K562 (cell line): ENCODE measurements around the gene FTH1. TPM values are rescaled to one million over a fixed set of nuclear protein-coding genes. Genes with fewer than 3 reads are reported as not detected.
A peak's percentile ranks its signal among the peaks of the same experiment; 100 is the strongest.

Experiments used
- ARHGAP35 ChIP-seq: fragments of 450-650 bp; IDR thresholded peaks from 2 replicates; pipeline ENCODE4 v1.6.1; 2018; ENCODE audit not compliant: partially characterized antibody
- CBX3 ChIP-seq, 2 experiments: IDR thresholded peaks; 1 replicate in 1 of 2; 2 replicates in 1 of 2; pipeline ENCODE4 v1.6.1; 2012; ENCODE audit warnings: inconsistent platforms in 2 of 2, low read length in 2 of 2, borderline replicate concordance in 1 of 2, control low read depth in 1 of 2
- CEBPG ChIP-seq, 3 experiments: fragments of 200-800 bp in 1 of 3; sonication (Bioruptor generic) in 1 of 3; sonication (generic) in 1 of 3; formaldehyde crosslinking in 1 of 3; IDR thresholded peaks in 2 of 3; conservative IDR thresholded peaks in 1 of 3; 2 replicates each; pipeline versions ENCODE4 v1.6.1 to v1.8.0; 2016 to 2022; ENCODE audit warnings: missing compliant biosample characterization in 2 of 3, missing genetic modification characterization in 2 of 3, mild to moderate bottlenecking in 1 of 3, missing genetic modification reagents in 1 of 3
- KDM4B ChIP-seq, 2 experiments: fragments of 450-650 bp in 1 of 2; sonication (generic) in 1 of 2; IDR thresholded peaks; 2 replicates each; pipeline ENCODE4 v1.6.1; 2016 to 2017; ENCODE audit warnings: borderline replicate concordance in 2 of 2, antibody characterized with exemption in 1 of 2, low read depth in 1 of 2, mild to moderate bottlenecking in 1 of 2
- L3MBTL2 ChIP-seq: fragments of 450-650 bp; IDR thresholded peaks from 2 replicates; pipeline ENCODE4 v1.6.1; 2016; ENCODE audit warnings: mild to moderate bottlenecking, moderate library complexity
- LEF1 ChIP-seq: fragments of 450-650 bp; IDR thresholded peaks from 2 replicates; pipeline ENCODE4 v1.6.1; 2016; ENCODE audit warnings: mild to moderate bottlenecking
- NFATC3 ChIP-seq: fragments of 450-650 bp; IDR thresholded peaks from 2 replicates; pipeline ENCODE4 v1.6.1; 2017; ENCODE audit warnings: mild to moderate bottlenecking
- PCBP1 ChIP-seq: fragments of 200-400 bp; formaldehyde crosslinking; IDR thresholded peaks from 2 replicates; pipeline ENCODE4 v1.6.1; 2018; ENCODE audit warnings: mild to moderate bottlenecking, low read depth, low read length; ENCODE audit not compliant: poor library complexity, severe bottlenecking
- PCBP2 ChIP-seq: fragments of 200-400 bp; formaldehyde crosslinking; IDR thresholded peaks from 2 replicates; pipeline ENCODE4 v1.6.1; 2018; ENCODE audit warnings: low read length, low read depth, mild to moderate bottlenecking, moderate library complexity; ENCODE audit not compliant: poor library complexity, severe bottlenecking
- RFX1 ChIP-seq: fragments of 450-650 bp; IDR thresholded peaks from 2 replicates; pipeline ENCODE4 v1.6.1; 2016; ENCODE audit warnings: mild to moderate bottlenecking, moderate library complexity
- RFX5 ChIP-seq: IDR thresholded peaks from 2 replicates; pipeline ENCODE4 v1.6.1; 2011; ENCODE audit warnings: low read depth, mild to moderate bottlenecking, improper control_type of control experiment, low read length
- SAFB2 ChIP-seq: fragments of 200-400 bp; formaldehyde crosslinking; IDR thresholded peaks from 2 replicates; pipeline ENCODE4 v1.6.1; 2018; ENCODE audit warnings: borderline replicate concordance, low read length, low read depth, moderate library complexity; ENCODE audit not compliant: severe bottlenecking
- SNIP1 ChIP-seq: fragments of 450-650 bp; IDR thresholded peaks from 2 replicates; pipeline ENCODE4 v1.7.1; 2017; ENCODE audit warnings: low read depth, mild to moderate bottlenecking
- SOX6 ChIP-seq: fragments of 450-650 bp; IDR thresholded peaks from 2 replicates; pipeline ENCODE4 v1.6.1; 2014; ENCODE audit warnings: mild to moderate bottlenecking
- SRSF1 ChIP-seq: fragments of 200-400 bp; formaldehyde crosslinking; IDR thresholded peaks from 2 replicates; pipeline ENCODE4 v1.6.1; 2017; ENCODE audit warnings: mild to moderate bottlenecking, low read depth, low read length, moderate library complexity
- SUPT5H ChIP-seq: fragments of 450-650 bp; IDR thresholded peaks from 2 replicates; pipeline ENCODE4 v1.6.1; 2016
- TBL1XR1 ChIP-seq, 2 experiments: IDR thresholded peaks; 2 replicates each; pipeline ENCODE4 v1.6.1; 2012; ENCODE audit warnings: improper control_type of control experiment in 2 of 2, low read length in 2 of 2, mild to moderate bottlenecking in 1 of 2
- TCF7L2 ChIP-seq: fragments of 150-350 bp; IDR thresholded peaks from 2 replicates; pipeline ENCODE4 v1.6.1; 2016; ENCODE audit warnings: low read depth, mild to moderate bottlenecking, low read length, moderate library complexity
- ZBTB1 ChIP-seq: sonication (generic); formaldehyde crosslinking; IDR thresholded peaks from 2 replicates; pipeline ENCODE4 v1.8.1; 2023; ENCODE audit warnings: missing genetic modification reagents, low read depth, mild to moderate bottlenecking, borderline replicate concordance
- ZBTB17 ChIP-seq: fragments of 450-650 bp; formaldehyde crosslinking; IDR thresholded peaks from 2 replicates; pipeline ENCODE4 v1.4.0; 2020; ENCODE audit warnings: mild to moderate bottlenecking
- ZBTB8A ChIP-seq: fragments of 450-650 bp; IDR thresholded peaks from 2 replicates; pipeline ENCODE4 v1.6.1; 2018; ENCODE audit warnings: mild to moderate bottlenecking, moderate library complexity; ENCODE audit not compliant: partially characterized antibody
- ZNF217 ChIP-seq: sonication (generic); formaldehyde crosslinking; IDR thresholded peaks from 2 replicates; pipeline ENCODE4 v1.8.0; 2022; ENCODE audit warnings: mild to moderate bottlenecking, missing genetic modification reagents
- ZNF395 ChIP-seq: fragments of 200-800 bp; sonication (Bioruptor generic); IDR thresholded peaks from 2 replicates; pipeline ENCODE4 v1.6.1; 2017; ENCODE audit warnings: missing genetic modification characterization, missing compliant biosample characterization
- ZNF507 ChIP-seq: conservative IDR thresholded peaks from 2 replicates; pipeline ENCODE4 v1.6.1; 2017; ENCODE audit warnings: missing genetic modification characterization, missing compliant biosample characterization
- ZNF696 ChIP-seq: fragments of 250-450 bp; sonication (Bioruptor Pico); conservative IDR thresholded peaks from 2 replicates; pipeline ENCODE4 v1.4.0; 2020; ENCODE audit warnings: mild to moderate bottlenecking, moderate library complexity
- polyA plus RNA-seq, 8 experiments: library from polyadenylated mRNA; depleted of rRNA in 4 of 8; stranded (reverse) in 5 of 8; unstranded in 3 of 8; fragments of >200 nt; fragmentation: Nextera tagmentation in 2 of 8; fragmentation: Illumina TruSeq in 1 of 8; extraction: Ambion mirVana in 2 of 8; extraction: Trizol in 1 of 8; gene quantifications; 2 replicates each; pipeline versions ENCODE4 v1.2.1 to v1.2.3, GENCODE V29; 2011 to 2014; ENCODE audit warnings: inconsistent platforms in 1 of 8, missing spikeins in 1 of 8
- total RNA-seq, 7 experiments: library from RNA; depleted of rRNA in 6 of 7; stranded (reverse); fragments of >200 nt in 6 of 7; fragmentation: Illumina TruSeq in 2 of 7; extraction: Trizol in 2 of 7; gene quantifications; 2 replicates each; pipeline versions ENCODE4 v1.2.1 to v1.2.3, GENCODE V29; 2011 to 2021; ENCODE audit warnings: low replicate concordance in 1 of 7
- TF ChIP-seq, protein P1 (sequence below), 3 experiments: IDR thresholded peaks in 2 of 3; conservative IDR thresholded peaks in 1 of 3; 2 replicates each; pipeline ENCODE4 v1.5.1; 2011 to 2012; ENCODE audit warnings: low read length in 3 of 3, mild to moderate bottlenecking in 3 of 3, control low read depth in 2 of 3, improper control_type of control experiment in 1 of 3, inconsistent platforms in 1 of 3, low read depth in 1 of 3, mixed read lengths in 1 of 3, moderate library complexity in 1 of 3; ENCODE audit not compliant: insufficient read depth in 2 of 3
- TF ChIP-seq, protein P2 (sequence below): fragments of 250-450 bp; sonication (Bioruptor Pico); IDR thresholded peaks from 2 replicates; pipeline ENCODE4 v1.5.0; 2021

FTH1 gene
- total and polyA plus RNA-seq, 9 of the 15 experiments (the other 6 are each of a cell fraction or from before 2014, with no cell fraction given), result 370 to 3,146 (median 802) TPM

GRCh38 chr11:61950035-61950547 lies 17.3 kb downstream of the FTH1 start, which contains the start of gene BEST1 (continued):
- no peak; the same call in 1 of the 2 replicates for TF ChIP-seq SUPT5H
- TF ChIP-seq SRSF1, result no peak
- no peak for TF ChIP-seq PCBP2
- no peak for TF ChIP-seq TBL1XR1 (IDR thresholded peaks at IDR 0.05; ENCODE audit: low read length in 2 of 2)
- no peak for TF ChIP-seq ZBTB8A
- TF ChIP-seq NFATC3, result no peak
- TF ChIP-seq ZBTB1 (CRISPR knock-in tag), result no peak
- peak; percentile 70 for TF ChIP-seq ZBTB17
- no peak for TF ChIP-seq RFX5
- TF ChIP-seq SOX6, result no peak
- no peak for TF ChIP-seq ARHGAP35
- no peak for TF ChIP-seq TCF7L2
- TF ChIP-seq, protein P1, sequence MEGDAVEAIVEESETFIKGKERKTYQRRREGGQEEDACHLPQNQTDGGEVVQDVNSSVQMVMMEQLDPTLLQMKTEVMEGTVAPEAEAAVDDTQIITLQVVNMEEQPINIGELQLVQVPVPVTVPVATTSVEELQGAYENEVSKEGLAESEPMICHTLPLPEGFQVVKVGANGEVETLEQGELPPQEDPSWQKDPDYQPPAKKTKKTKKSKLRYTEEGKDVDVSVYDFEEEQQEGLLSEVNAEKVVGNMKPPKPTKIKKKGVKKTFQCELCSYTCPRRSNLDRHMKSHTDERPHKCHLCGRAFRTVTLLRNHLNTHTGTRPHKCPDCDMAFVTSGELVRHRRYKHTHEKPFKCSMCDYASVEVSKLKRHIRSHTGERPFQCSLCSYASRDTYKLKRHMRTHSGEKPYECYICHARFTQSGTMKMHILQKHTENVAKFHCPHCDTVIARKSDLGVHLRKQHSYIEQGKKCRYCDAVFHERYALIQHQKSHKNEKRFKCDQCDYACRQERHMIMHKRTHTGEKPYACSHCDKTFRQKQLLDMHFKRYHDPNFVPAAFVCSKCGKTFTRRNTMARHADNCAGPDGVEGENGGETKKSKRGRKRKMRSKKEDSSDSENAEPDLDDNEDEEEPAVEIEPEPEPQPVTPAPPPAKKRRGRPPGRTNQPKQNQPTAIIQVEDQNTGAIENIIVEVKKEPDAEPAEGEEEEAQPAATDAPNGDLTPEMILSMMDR (IDR thresholded peaks at IDR 0.05 in 2 of 3, conservative IDR thresholded peaks at IDR 0.05 in 1 of 3; ENCODE audit: insufficient read depth in 2 of 3, low read depth in 1 of 3, low read length in 3 of 3), result no peak
- no peak for TF ChIP-seq ZNF507 (tag)
- no peak for TF ChIP-seq L3MBTL2
- TF ChIP-seq, protein P2, sequence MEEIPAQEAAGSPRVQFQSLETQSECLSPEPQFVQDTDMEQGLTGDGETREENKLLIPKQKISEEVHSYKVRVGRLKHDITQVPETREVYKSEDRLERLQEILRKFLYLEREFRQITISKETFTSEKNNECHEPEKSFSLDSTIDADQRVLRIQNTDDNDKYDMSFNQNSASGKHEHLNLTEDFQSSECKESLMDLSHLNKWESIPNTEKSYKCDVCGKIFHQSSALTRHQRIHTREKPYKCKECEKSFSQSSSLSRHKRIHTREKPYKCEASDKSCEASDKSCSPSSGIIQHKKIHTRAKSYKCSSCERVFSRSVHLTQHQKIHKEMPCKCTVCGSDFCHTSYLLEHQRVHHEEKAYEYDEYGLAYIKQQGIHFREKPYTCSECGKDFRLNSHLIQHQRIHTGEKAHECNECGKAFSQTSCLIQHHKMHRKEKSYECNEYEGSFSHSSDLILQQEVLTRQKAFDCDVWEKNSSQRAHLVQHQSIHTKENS, result no peak
- TF ChIP-seq SNIP1, result no peak
- TF ChIP-seq SAFB2, result no peak
- no peak for TF ChIP-seq ZNF217 (CRISPR knock-in tag)
- TF ChIP-seq ZNF696 (CRISPR knock-in tag), result no peak
- no peak for TF ChIP-seq CBX3 (IDR thresholded peaks at IDR 0.05; ENCODE audit: borderline replicate concordance in 1 of 2, low read length in 2 of 2)
- no peak for TF ChIP-seq LEF1
- no peak for TF ChIP-seq RFX1
- no peak for TF ChIP-seq ZNF395 (CRISPR knock-in tag)
- no peak for TF ChIP-seq PCBP1
- no peak for TF ChIP-seq CEBPG (CRISPR knock-in tag; IDR thresholded peaks at IDR 0.05)
- no peak for TF ChIP-seq CEBPG (tag; conservative IDR thresholded peaks at IDR 0.05 in 1 of 2, IDR thresholded peaks at IDR 0.05 in 1 of 2)
- TF ChIP-seq KDM4B (IDR thresholded peaks at IDR 0.05; ENCODE audit: borderline replicate concordance in 2 of 2, low read depth in 1 of 2), result no peak
